H1 (cell line): ENCODE data around the gene SLC35D2. TPM values are rescaled to one million over a fixed set of nuclear protein-coding genes. Genes with fewer than 3 reads are reported as not detected.

Experiments used
- CTCF ChIA-PET: fragments of 300-600 bp; sonication (Branson Sonifier 250); formaldehyde crosslinking; loops from one replicate; lab custom pipeline; 2021; ENCODE audit not compliant: partially characterized antibody; lab: Charles Lee
- POLR2A ChIA-PET: fragments of 300-600 bp; sonication (Branson Sonifier 250); formaldehyde crosslinking; loops from one replicate; lab custom pipeline; 2021; ENCODE audit warnings: inconsistent platforms; ENCODE audit not compliant: partially characterized antibody; lab: Charles Lee
- DNase-seq, 2 experiments: peaks; one replicate each; pipeline versions ENCODE4 v3.0.0 to v3.0.0-alpha.2; 2010 to 2022; ENCODE audit warnings: low spot score in 2 of 2, low read depth in 1 of 2, mixed read lengths in 1 of 2
- FAIRE-seq: peaks from 2 replicates; lab custom pipeline; 2011; peaks lifted over from hg19 to GRCh38; lab: Jason Lieb, UNC
- H2AFZ ChIP-seq: 2 replicates; pipeline ENCODE4 v1.8.1; 2012; ENCODE audit warnings: low read length, inconsistent platforms
- H2AK5ac ChIP-seq: 2 replicates; pipeline ENCODE4 v1.6.1; 2013; ENCODE audit warnings: low read depth, low read length
- H2BK120ac ChIP-seq: replicated peaks from 2 replicates; pipeline ENCODE3; 2013; ENCODE audit warnings: low read depth, low read length, inconsistent platforms
- H2BK12ac ChIP-seq: 2 replicates; pipeline ENCODE4 v1.6.1; 2013; ENCODE audit warnings: low read depth, low read length
- H2BK15ac ChIP-seq: 2 replicates; pipeline ENCODE4 v1.6.1; 2013; ENCODE audit warnings: low read length
- H2BK20ac ChIP-seq: 2 replicates; pipeline ENCODE4 v1.6.1; 2013; ENCODE audit warnings: low read length
- H2BK5ac ChIP-seq: 2 replicates; pipeline ENCODE4 v1.6.1; 2013; ENCODE audit warnings: low read depth, low read length
- H3K14ac ChIP-seq: 2 replicates; pipeline ENCODE4 v1.6.1; 2013; ENCODE audit warnings: inconsistent platforms; ENCODE audit not compliant: insufficient read length
- H3K18ac ChIP-seq: 2 replicates; pipeline ENCODE4 v1.6.1; 2013; ENCODE audit warnings: low read length; ENCODE audit errors: extremely low read depth
- H3K23ac ChIP-seq: 2 replicates; pipeline ENCODE4 v1.6.1; 2013; ENCODE audit warnings: inconsistent platforms; ENCODE audit not compliant: insufficient read length
- H3K23me2 ChIP-seq: 2 replicates; pipeline ENCODE4 v1.6.1; 2013; ENCODE audit warnings: low read depth, low read length
- H3K27ac ChIP-seq: 2 replicates; pipeline ENCODE4 v1.6.1; 2011; ENCODE audit warnings: low read depth, low read length, inconsistent platforms
- H3K27me3 ChIP-seq, 4 experiments: replicated peaks in 1 of 4; 1 replicate in 1 of 4; 2 replicates in 3 of 4; pipeline versions ENCODE4 v1.6.1 to v1.8.1; 2011 to 2013; ENCODE audit warnings: low read length in 3 of 4, mild to moderate bottlenecking in 3 of 4, inconsistent platforms in 2 of 4, mixed read lengths in 2 of 4, moderate library complexity in 1 of 4; ENCODE audit not compliant: control insufficient read depth in 3 of 4, insufficient read depth in 3 of 4; ENCODE audit errors: extremely low read depth in 1 of 4
- H3K36me3 ChIP-seq, 4 experiments: 2 replicates each; pipeline versions ENCODE4 v1.6.1 to v1.8.1; 2011 to 2013; ENCODE audit warnings: mild to moderate bottlenecking in 4 of 4, low read length in 3 of 4, moderate library complexity in 2 of 4, control low read depth in 1 of 4, inconsistent platforms in 1 of 4; ENCODE audit not compliant: insufficient read depth in 4 of 4, control insufficient read depth in 2 of 4
- H3K4ac ChIP-seq: replicated peaks from 2 replicates; pipeline ENCODE3; 2013; ENCODE audit warnings: low read length, low read depth, mixed read lengths, inconsistent platforms; ENCODE audit not compliant: insufficient read length
- H3K4me1 ChIP-seq, 4 experiments: replicated peaks in 1 of 4; 1 replicate in 1 of 4; 2 replicates in 3 of 4; pipeline versions ENCODE4 v1.6.1 to v1.8.1; 2011 to 2013; ENCODE audit warnings: low read length in 3 of 4, inconsistent platforms in 2 of 4, mixed read lengths in 1 of 4; ENCODE audit not compliant: insufficient read depth in 4 of 4, control insufficient read depth in 3 of 4
- H3K4me2 ChIP-seq, 2 experiments: 2 replicates each; pipeline versions ENCODE4 v1.6.1 to v1.8.1; 2011 to 2013; ENCODE audit warnings: low read depth in 2 of 2, low read length in 2 of 2, control low read depth in 1 of 2, inconsistent platforms in 1 of 2, mild to moderate bottlenecking in 1 of 2; ENCODE audit not compliant: insufficient read depth in 1 of 2
- H3K4me3 ChIP-seq, 4 experiments: fragments of 200-600, 300-600 bp in 1 of 4; sonication (generic), shearing (Covaris generic), sonication (Bioruptor Twin) in 1 of 4; 2 replicates each; pipeline versions ENCODE4 v1.5.1 to v1.8.1; 2011 to 2016; ENCODE audit warnings: low read length in 4 of 4, low read depth in 3 of 4, control low read depth in 2 of 4, inconsistent platforms in 2 of 4, mild to moderate bottlenecking in 2 of 4, mixed read lengths in 1 of 4, moderate library complexity in 1 of 4; ENCODE audit not compliant: insufficient read depth in 2 of 4; ENCODE audit errors: extremely low read depth in 1 of 4
- H3K56ac ChIP-seq: replicated peaks from 2 replicates; pipeline ENCODE3; 2013; ENCODE audit warnings: low read depth, mild to moderate bottlenecking, mixed read lengths, low read length, inconsistent platforms; ENCODE audit not compliant: insufficient read length
- H3K79me1 ChIP-seq: 2 replicates; pipeline ENCODE4 v1.6.1; 2013; ENCODE audit warnings: low read depth, low read length, control low read depth
- H3K79me2 ChIP-seq, 2 experiments: 2 replicates each; pipeline versions ENCODE4 v1.6.1 to v1.8.1; 2012 to 2013; ENCODE audit warnings: low read length in 2 of 2, mild to moderate bottlenecking in 2 of 2, inconsistent platforms in 1 of 2; ENCODE audit not compliant: insufficient read depth in 2 of 2, control insufficient read depth in 1 of 2
- H3K9ac ChIP-seq, 4 experiments: replicated peaks in 1 of 4; 1 replicate in 1 of 4; 2 replicates in 3 of 4; pipeline versions ENCODE4 v1.6.1 to v1.8.1; 2011 to 2013; ENCODE audit warnings: low read depth in 3 of 4, low read length in 3 of 4, control low read depth in 2 of 4, mild to moderate bottlenecking in 2 of 4, moderate library complexity in 2 of 4, inconsistent platforms in 1 of 4; ENCODE audit errors: extremely low read depth in 1 of 4
- H3K9me3 ChIP-seq, 2 experiments: 2 replicates each; pipeline versions ENCODE4 v1.6.1 to v1.8.1; 2012 to 2013; ENCODE audit warnings: mild to moderate bottlenecking in 2 of 2, moderate library complexity in 2 of 2, control low read depth in 1 of 2, inconsistent platforms in 1 of 2, low read depth in 1 of 2, low read length in 1 of 2, mixed read lengths in 1 of 2; ENCODE audit not compliant: insufficient read depth in 2 of 2
- H4K20me1 ChIP-seq, 2 experiments: replicated peaks in 1 of 2; 2 replicates each; pipeline versions ENCODE3 to v1.8.1; 2011 to 2013; ENCODE audit warnings: inconsistent platforms in 2 of 2, low read length in 2 of 2, mild to moderate bottlenecking in 1 of 2; ENCODE audit not compliant: insufficient read depth in 2 of 2, control insufficient read depth in 1 of 2
- H4K5ac ChIP-seq: 2 replicates; pipeline ENCODE4 v1.6.1; 2013; ENCODE audit warnings: low read length, low read depth, mixed read lengths, inconsistent platforms; ENCODE audit not compliant: insufficient read length
- H4K8ac ChIP-seq: 2 replicates; pipeline ENCODE4 v1.8.0; 2013; ENCODE audit warnings: mild to moderate bottlenecking, moderate library complexity, low read length, inconsistent platforms; ENCODE audit not compliant: insufficient read depth; ENCODE audit errors: extremely low read depth
- H4K91ac ChIP-seq: replicated peaks from 2 replicates; pipeline ENCODE3; 2013; ENCODE audit warnings: low read length, mixed read lengths, inconsistent platforms; ENCODE audit not compliant: insufficient read length
- ASH2L ChIP-seq: fragments of 200-600, 300-600 bp; sonication (generic); IDR thresholded peaks from one replicate; pipeline ENCODE4 v1.7.1; 2017; ENCODE audit warnings: low read length
- CHD2 ChIP-seq: IDR thresholded peaks from 2 replicates; pipeline ENCODE4 v1.6.1; 2012; ENCODE audit warnings: low read length, improper control_type of control experiment
- EP300 ChIP-seq, 2 experiments: IDR thresholded peaks; 1 replicate in 1 of 2; 2 replicates in 1 of 2; pipeline ENCODE4 v1.6.1; 2011 to 2012; ENCODE audit warnings: low read depth in 2 of 2, low read length in 2 of 2, mild to moderate bottlenecking in 2 of 2, borderline replicate concordance in 1 of 2, inconsistent platforms in 1 of 2, moderate library complexity in 1 of 2
- JUND ChIP-seq: IDR thresholded peaks from 2 replicates; pipeline ENCODE4 v1.6.1; 2011; ENCODE audit warnings: mild to moderate bottlenecking, improper control_type of control experiment, low read length
- KDM4A ChIP-seq: IDR thresholded peaks from one replicate; pipeline ENCODE4 v1.7.1; 2012; ENCODE audit warnings: low read depth, mild to moderate bottlenecking, moderate library complexity, low read length, inconsistent platforms; ENCODE audit not compliant: severe bottlenecking
- NRF1 ChIP-seq: IDR thresholded peaks from 2 replicates; pipeline ENCODE4 v1.6.1; 2011; ENCODE audit warnings: mild to moderate bottlenecking, low read depth, low read length, improper control_type of control experiment
- POLR2A ChIP-seq, 2 experiments: IDR thresholded peaks; 1 replicate in 1 of 2; 2 replicates in 1 of 2; pipeline ENCODE4 v1.6.1; 2011; ENCODE audit warnings: low read depth in 2 of 2, low read length in 2 of 2, mild to moderate bottlenecking in 2 of 2; ENCODE audit errors: control extremely low read depth in 1 of 2
- SIN3A ChIP-seq, 2 experiments: IDR thresholded peaks in 1 of 2; conservative IDR thresholded peaks in 1 of 2; 2 replicates each; pipeline ENCODE4 v1.6.1; 2011 to 2012; ENCODE audit warnings: low read length in 2 of 2, improper control_type of control experiment in 1 of 2, low read depth in 1 of 2, mild to moderate bottlenecking in 1 of 2
- SIRT6 ChIP-seq: IDR thresholded peaks from one replicate; pipeline ENCODE4 v1.7.1; 2012; ENCODE audit warnings: low read length, inconsistent platforms
- SRF ChIP-seq: IDR thresholded peaks from 2 replicates; pipeline ENCODE4 v1.6.1; 2011; ENCODE audit warnings: mild to moderate bottlenecking, low read depth, low read length, moderate library complexity
- TBP ChIP-seq: IDR thresholded peaks from 2 replicates; pipeline ENCODE4 v1.6.1; 2011; ENCODE audit warnings: low read depth, low read length, improper control_type of control experiment
- WGBS, 2 experiments: shearing (Covaris generic) in 1 of 2; methylation state at CpG; one replicate each; pipeline versions ENCODE4 v1.1.6 to v1.1.7; 2013 to 2015; ENCODE audit warnings: low lambda C conversion rate in 2 of 2, mixed read lengths in 2 of 2, inconsistent platforms in 1 of 2, low coverage in 1 of 2, missing lambda C conversion rate in 1 of 2; ENCODE audit not compliant: insufficient replicate concordance in 2 of 2, insufficient coverage in 1 of 2, insufficient read length in 1 of 2; ENCODE audit errors: extremely low coverage in 1 of 2, missing lambda C conversion rate in 1 of 2; 5-methylcytosine and 5-hydroxymethylcytosine counted together
- polyA plus RNA-seq, 7 experiments: library from polyadenylated mRNA; depleted of rRNA in 3 of 7; stranded (reverse) in 5 of 7; unstranded in 2 of 7; fragments of >200 nt in 5 of 7; fragments of 200-250 nt in 2 of 7; gene quantifications; 1 replicate in 5 of 7; 2 replicates in 1 of 7; 4 replicates in 1 of 7; pipeline versions ENCODE4 v1.2.1 to v1.2.3, GENCODE V29; 2011 to 2013; ENCODE audit warnings: missing spikeins in 2 of 7, mixed read lengths in 2 of 7
- total RNA-seq: library from RNA; stranded (reverse); fragmentation: NEBNext Ultra II Directional; extraction: Animal tissue kit (Norgen Biotek cat#: 25700); gene quantifications from 2 replicates; pipeline ENCODE4 v1.2.1, GENCODE V29; 2021
- TF ChIP-seq, protein P1 (sequence below): IDR thresholded peaks from 2 replicates; pipeline ENCODE4 v1.6.1; 2011; ENCODE audit warnings: low read length, improper control_type of control experiment

The SLC35D2 gene
- total and polyA plus RNA-seq, 2 of the 8 experiments (the other 6 are each of a cell fraction or from before 2014, with no cell fraction given) = 9.6 to 11.5 TPM

DNA sequence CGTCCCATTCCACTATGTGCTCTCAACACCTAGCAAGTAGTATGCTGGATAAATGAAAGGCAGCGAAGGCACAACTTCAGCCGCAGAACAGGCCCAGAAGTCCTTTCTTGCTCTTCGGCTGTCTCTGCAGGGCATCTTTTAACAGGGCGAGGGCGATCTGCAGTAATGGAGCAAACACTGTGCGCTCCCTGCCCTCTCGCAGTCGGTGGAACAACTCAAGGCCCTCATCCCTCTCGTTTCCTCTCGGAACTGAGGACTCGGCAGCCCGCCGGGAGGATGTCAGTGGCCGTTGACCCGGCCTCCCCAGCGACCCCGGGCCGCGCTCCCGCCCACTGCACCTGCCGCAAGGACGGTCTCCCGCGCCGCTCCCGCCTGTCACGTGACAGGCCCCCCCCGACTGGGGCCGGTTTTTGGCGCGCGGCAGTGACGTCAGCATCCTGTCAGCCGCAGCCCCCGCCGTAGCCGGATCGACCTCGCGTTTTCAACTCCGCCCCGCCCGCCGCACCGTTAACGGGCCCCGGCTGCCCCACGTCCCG is 33.6 kb upstream of the SLC35D2 start:
- no peaks in the 10 kb centered on the region for H3K27me3 ChIP-seq
- peak overlapping the region; percentile 88 to 98 for H3K4me2 ChIP-seq
- peaks cover 6 to 10% of the 10 kb centered on the region in 2 experiments for H4K20me1 ChIP-seq
- H3K9me3 ChIP-seq = no peaks in the 10 kb centered on the region
- ChIA-PET POLR2A (interaction anchor here (1.0 to 1.3 kb wide), 4 partner anchors 10 to 89 kb away, joined by 3 to 6 read pairs (median 3); partner anchors contain the start of gene HABP4), CTCF (no interaction called here)
- peak overlapping the region; percentile 66 to 93 (median 82) for H3K4me3 ChIP-seq
- peak overlapping the region; percentile 75 for H4K8ac ChIP-seq
- H3K9ac ChIP-seq = peak overlapping the region; percentile 67 to 90 (median 82)
- DNase-seq = peak; percentile 50 to 92
- H3K56ac ChIP-seq = no peak overlapping the region
- H3K36me3 ChIP-seq = no peaks in the 10 kb centered on the region
- peak overlapping the region; percentile 59 for H4K5ac ChIP-seq
- no peak for FAIRE-seq
- WGBS, 2 experiments = 3% methylated on average over 15 of the region's 50 CpGs; no CpG with 5 or more reads in 1 of the 2 experiments
- H3K4me1 ChIP-seq = peaks cover 0 to 14% (median 7%) of the 10 kb centered on the region in 4 experiments
- no peak overlapping the region for H2BK12ac ChIP-seq
- no peak overlapping the region for H3K18ac ChIP-seq
- no peak overlapping the region for H2AK5ac ChIP-seq
- no peak overlapping the region for H3K27ac ChIP-seq
- peak overlapping the region; percentile 57 for H2BK5ac ChIP-seq
- H2AFZ ChIP-seq = peak overlapping the region; percentile 25; the same call in 1 of the 2 replicates
- H3K4ac ChIP-seq = no peak overlapping the region
- no peak overlapping the region for H3K23ac ChIP-seq
- peaks cover 12% of the 10 kb centered on the region for H3K23me2 ChIP-seq
- H2BK20ac ChIP-seq = no peak overlapping the region
- no peak overlapping the region for H3K14ac ChIP-seq
- no peak overlapping the region for H2BK120ac ChIP-seq
- H3K79me2 ChIP-seq = peaks cover 2 to 47% of the 10 kb centered on the region in 2 experiments; a peak in 3 of 4 replicates
- H4K91ac ChIP-seq = no peak overlapping the region
- peaks cover 4% of the 10 kb centered on the region; the same call in 1 of the 2 replicates for H3K79me1 ChIP-seq
- no peak overlapping the region for H2BK15ac ChIP-seq
- TF ChIP-seq KDM4A (peak; percentile 52), JUND (no peak; the same call in 1 of the 2 replicates), SIN3A (conservative IDR thresholded peaks at IDR 0.05 in 1 of 2, IDR thresholded peaks at IDR 0.05 in 1 of 2; ENCODE audit: low read depth in 1 of 2, low read length in 2 of 2) (peak; percentile 69 to 93; a peak in 2 of 4 replicates), TBP (peak; percentile 62; the same call in 1 of the 2 replicates), SRF (peak; percentile 67), SIRT6 (no peak), CHD2 (0 out of 2 replicates have a peak, but pooled peaks have one; percentile 19), ASH2L (peak; percentile 61), NRF1 (0 out of 2 replicates have a peak, but pooled peaks have one; percentile 16), POLR2A (IDR thresholded peaks at IDR 0.05; ENCODE audit: control extremely low read depth in 1 of 2, low read depth in 2 of 2, low read length in 2 of 2) (peak; percentile 46 to 58; a peak in 2 of 3 replicates), EP300 (IDR thresholded peaks at IDR 0.05; ENCODE audit: borderline replicate concordance in 1 of 2, low read depth in 2 of 2, low read length in 2 of 2) (peak in 1 of 2 experiments; percentile 65; a peak in 1 of 3 replicates)
- TF ChIP-seq, protein P1, sequence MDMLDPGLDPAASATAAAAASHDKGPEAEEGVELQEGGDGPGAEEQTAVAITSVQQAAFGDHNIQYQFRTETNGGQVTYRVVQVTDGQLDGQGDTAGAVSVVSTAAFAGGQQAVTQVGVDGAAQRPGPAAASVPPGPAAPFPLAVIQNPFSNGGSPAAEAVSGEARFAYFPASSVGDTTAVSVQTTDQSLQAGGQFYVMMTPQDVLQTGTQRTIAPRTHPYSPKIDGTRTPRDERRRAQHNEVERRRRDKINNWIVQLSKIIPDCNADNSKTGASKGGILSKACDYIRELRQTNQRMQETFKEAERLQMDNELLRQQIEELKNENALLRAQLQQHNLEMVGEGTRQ = peak; percentile 96
